GM19395 (cell line): ENCODE data around the gene SNX3.

Experiments
- ATAC-seq: cut with Tn5 transposase; IDR thresholded peaks from one replicate; pipeline ENCODE4 v1.9.1; 2021; ENCODE audit warnings: mild to moderate bottlenecking, moderate library complexity; ENCODE audit not compliant: unreplicated experiment

The SNX3 gene

GRCh38 chr6:108209738-108210137 is 51.1 kb downstream of the SNX3 start:
- no peak for ATAC-seq

GRCh38 chr6:108207013-108207412 is 53.8 kb downstream of the SNX3 start:
- no peak for ATAC-seq

GRCh38 chr6:108203189-108204112 is 57.4 kb downstream of the SNX3 start:
- no peak for ATAC-seq

- ATAC-seq, result no peak
Observed at GRCh38 chr6:108200631-108201030, 60.2 kb downstream of the SNX3 start.

- ATAC-seq, result no peak
Observed at GRCh38 chr6:108200186-108200585, 60.7 kb downstream of the SNX3 start.

GRCh38 chr6:108198761-108199498 is 61.9 kb downstream of the SNX3 start:
- no peak for ATAC-seq

GRCh38 chr6:108195209-108195608 is 65.6 kb downstream of the SNX3 start:
- no peak for ATAC-seq

- ATAC-seq, result no peak
Observed at GRCh38 chr6:108194503-108194902, 66.3 kb downstream of the SNX3 start.

- ATAC-seq, result no peak
Observed at GRCh38 chr6:108193835-108194234, 67.0 kb downstream of the SNX3 start.

GRCh38 chr6:108193131-108193530 is 67.7 kb downstream of the SNX3 start:
- no peak for ATAC-seq

- ATAC-seq, result no peak
Observed at GRCh38 chr6:108187519-108187918, 73.3 kb downstream of the SNX3 start.

- no peak for ATAC-seq
Observed at GRCh38 chr6:108186226-108186625, 74.6 kb downstream of the SNX3 start.

GRCh38 chr6:108180776-108181175 is 80.1 kb downstream of the SNX3 start:
- no peak for ATAC-seq

GRCh38 chr6:108180266-108180665 is 80.6 kb downstream of the SNX3 start:
- no peak for ATAC-seq

- ATAC-seq, result no peak
Observed at GRCh38 chr6:108179741-108180140, 81.1 kb downstream of the SNX3 start.

GRCh38 chr6:108176281-108177089 is 84.4 kb downstream of the SNX3 start:
- no peak for ATAC-seq

- ATAC-seq, result no peak
Observed at GRCh38 chr6:108175592-108176279, 85.1 kb downstream of the SNX3 start.

- no peak for ATAC-seq
Observed at GRCh38 chr6:108175176-108175591, 85.7 kb downstream of the SNX3 start.

- ATAC-seq, result no peak
Observed at GRCh38 chr6:108174371-108175175, 86.3 kb downstream of the SNX3 start.
